Ramos (cell line): ENCODE results near the gene TMEM126B.

Experiments
- in situ Hi-C: fragments of 300-500 bp; cut with MboI; formaldehyde crosslinking; loops from one replicate; pipeline ENCODE4 v1.14.3; 2022; ENCODE audit warnings: low sequenced_read_pairs; ENCODE audit not compliant: unreplicated experiment

TMEM126B gene

DNA sequence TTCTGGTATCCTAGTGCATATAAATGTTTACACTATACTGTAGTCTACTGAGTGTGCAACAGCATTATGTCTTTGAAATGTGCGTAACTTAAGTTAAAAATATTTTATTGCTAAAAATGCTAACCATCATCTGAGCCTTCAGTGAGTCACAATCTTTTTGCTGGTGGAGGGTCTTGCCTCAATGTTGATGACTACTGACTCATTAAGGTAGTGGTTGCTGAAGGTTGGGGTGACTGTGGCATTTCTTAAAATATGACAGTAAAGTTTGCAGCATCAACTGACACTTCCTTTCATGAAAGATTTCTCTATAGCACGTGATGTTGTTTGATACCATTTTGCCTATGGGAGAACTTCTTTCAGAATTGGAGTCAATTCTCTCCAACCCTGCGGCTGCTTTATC is 45.0 kb downstream of the TMEM126B start:
- in situ Hi-C loops: no loop called here

GRCh38 chr11:85679576-85679975 is 51.2 kb downstream of the TMEM126B start:
- in situ Hi-C loops: no loop called here

DNA sequence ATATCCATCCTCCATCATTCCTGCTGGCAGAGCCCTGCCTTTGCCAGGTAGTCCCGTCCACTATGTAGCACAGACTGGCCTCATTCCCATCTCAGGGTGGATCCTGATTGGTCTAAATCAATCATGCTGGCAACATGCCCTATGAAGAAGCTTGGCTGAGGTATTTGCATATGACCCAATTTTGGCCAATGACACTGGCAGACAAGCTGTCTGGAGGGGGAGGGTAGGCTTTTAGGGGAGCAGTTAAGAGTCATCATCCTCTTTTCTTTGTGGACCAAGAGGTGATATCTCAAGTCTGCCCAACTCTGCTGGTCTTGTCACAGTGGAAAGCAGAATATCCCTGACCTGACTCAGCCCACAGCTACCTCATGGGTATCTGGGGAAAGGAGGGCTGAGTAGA is 52.5 kb downstream of the TMEM126B start:
- in situ Hi-C loops: no loop called here

GRCh38 chr11:85682330-85683305 is 54.2 kb downstream of the TMEM126B start:
- in situ Hi-C loops: no loop called here

- in situ Hi-C loops: no loop called here
These were observed 56.9 kb downstream of the TMEM126B start for GRCh38 chr11:85685125-85685819.

- in situ Hi-C loops: no loop called here
These were observed 57.5 kb downstream of the TMEM126B start, which contains the start of gene CCDC89 for GRCh38 chr11:85685820-85686459. Gene CCDC89 (minus strand): TSS chr11:85686195. CDS start chr11:85686130, 65 bp downstream.
